Epithelial cell of esophagus (primary cell): ENCODE measurements around the gene PTH1R.

Source experiments
- DNase-seq: peaks from one replicate; pipeline ENCODE4 v3.0.0; 2010; ENCODE audit warnings: low read depth
- H3K4me3 ChIP-seq: 2 replicates; pipeline ENCODE4 v1.5.1; 2011; ENCODE audit warnings: mild to moderate bottlenecking, low read length, control low read depth
- TF ChIP-seq, protein P1 (sequence below): IDR thresholded peaks from 2 replicates; pipeline ENCODE4 v1.5.1; 2011; ENCODE audit warnings: low read depth, mild to moderate bottlenecking, low read length, control low read depth, inconsistent platforms; ENCODE audit not compliant: insufficient read depth; ENCODE audit errors: missing control alignments

The PTH1R gene

DNA sequence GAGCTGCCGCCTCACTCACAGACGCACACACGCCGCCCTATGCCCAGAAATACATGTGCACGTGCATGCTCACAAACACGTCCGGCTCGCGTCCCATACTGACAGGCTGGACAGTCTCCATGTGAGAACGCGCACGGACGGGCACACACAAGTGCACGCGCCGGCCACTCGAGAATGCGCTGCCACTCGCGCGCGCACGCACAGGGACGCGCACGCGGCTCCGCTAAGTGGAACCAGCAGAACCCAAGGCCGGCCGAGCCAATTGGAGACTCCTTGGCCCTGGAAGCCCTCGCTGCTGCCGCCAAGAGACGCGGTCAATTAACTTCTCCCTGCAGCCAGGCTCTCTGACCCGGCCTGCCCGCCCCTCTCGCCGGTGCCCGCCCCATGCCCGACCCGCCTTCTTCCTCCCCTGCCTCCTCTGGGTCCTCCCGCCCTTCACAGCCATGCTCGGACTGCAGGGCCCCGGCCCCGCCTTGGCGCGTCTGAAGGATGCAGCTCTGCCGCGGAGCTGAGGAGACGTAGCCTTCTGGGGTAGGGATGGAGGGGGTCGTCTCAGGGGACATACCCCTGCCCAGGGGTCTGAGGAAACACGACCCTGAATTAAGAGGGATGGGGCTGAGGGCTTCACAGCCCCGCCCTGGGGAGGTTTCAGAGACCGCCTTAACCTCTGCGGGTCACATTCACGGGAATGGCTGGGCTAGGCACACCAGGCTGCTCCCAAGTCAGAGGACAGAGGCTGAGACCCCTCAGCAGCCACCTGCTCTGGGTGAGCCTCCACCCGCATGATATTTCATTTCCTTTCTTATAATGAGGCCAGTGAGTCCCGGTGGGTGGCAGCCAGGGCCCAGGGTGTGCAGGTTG is 15.0 kb downstream of the PTH1R start:
- TF ChIP-seq, protein P1, sequence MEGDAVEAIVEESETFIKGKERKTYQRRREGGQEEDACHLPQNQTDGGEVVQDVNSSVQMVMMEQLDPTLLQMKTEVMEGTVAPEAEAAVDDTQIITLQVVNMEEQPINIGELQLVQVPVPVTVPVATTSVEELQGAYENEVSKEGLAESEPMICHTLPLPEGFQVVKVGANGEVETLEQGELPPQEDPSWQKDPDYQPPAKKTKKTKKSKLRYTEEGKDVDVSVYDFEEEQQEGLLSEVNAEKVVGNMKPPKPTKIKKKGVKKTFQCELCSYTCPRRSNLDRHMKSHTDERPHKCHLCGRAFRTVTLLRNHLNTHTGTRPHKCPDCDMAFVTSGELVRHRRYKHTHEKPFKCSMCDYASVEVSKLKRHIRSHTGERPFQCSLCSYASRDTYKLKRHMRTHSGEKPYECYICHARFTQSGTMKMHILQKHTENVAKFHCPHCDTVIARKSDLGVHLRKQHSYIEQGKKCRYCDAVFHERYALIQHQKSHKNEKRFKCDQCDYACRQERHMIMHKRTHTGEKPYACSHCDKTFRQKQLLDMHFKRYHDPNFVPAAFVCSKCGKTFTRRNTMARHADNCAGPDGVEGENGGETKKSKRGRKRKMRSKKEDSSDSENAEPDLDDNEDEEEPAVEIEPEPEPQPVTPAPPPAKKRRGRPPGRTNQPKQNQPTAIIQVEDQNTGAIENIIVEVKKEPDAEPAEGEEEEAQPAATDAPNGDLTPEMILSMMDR = no peak
- peak overlapping the region; percentile 23 for H3K4me3 ChIP-seq
- peak; percentile 46 for DNase-seq

DNA sequence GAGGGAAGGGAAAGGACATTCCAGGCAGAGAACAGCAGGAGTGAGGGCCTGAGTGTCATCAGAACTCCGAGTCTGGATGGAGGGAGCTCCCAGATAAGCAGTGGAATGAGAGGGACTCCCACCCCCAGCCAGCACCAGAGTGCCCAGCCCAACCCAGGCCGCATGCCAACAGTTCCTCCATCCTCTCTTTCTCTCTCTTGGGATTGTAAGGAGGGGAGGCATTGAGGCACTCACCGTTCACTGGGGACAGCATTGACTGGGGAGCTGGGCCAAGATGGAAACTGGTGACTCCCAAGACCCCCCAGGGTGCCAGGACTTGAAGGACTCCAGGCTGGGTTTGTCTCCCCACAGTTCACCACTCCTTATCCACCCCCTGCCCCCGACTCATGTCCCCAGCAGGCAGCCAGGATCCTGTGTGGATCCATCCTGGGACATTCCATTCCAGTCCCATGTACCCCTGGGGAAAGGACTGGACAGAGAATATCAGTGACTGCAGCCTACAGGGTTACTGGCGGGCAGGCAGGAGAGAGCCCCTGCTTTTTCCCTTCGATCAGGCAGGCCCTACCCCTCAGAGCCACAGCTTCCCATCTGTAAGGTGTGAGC is 15.7 kb downstream of the PTH1R start:
- DNase-seq = no peak
- TF ChIP-seq, protein P1 = no peak
- no peak overlapping the region for H3K4me3 ChIP-seq

DNA sequence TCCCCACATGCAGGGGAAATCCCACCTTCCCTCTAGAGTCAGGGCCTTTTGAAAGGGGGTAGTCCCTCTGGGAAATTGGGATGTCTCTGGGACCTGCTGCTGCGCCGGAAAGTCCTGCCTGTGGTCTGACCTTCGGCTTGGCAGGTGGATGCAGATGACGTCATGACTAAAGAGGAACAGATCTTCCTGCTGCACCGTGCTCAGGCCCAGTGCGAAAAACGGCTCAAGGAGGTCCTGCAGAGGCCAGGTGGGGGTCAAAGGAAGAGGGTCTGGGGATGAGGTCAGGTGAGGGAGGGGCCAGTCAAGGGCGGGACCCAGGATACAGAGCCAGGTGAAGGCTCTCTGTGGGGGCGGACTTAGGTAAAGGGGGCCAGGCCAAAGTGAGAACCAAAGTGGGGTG is 16.2 kb downstream of the PTH1R start:
- TF ChIP-seq, protein P1 = no peak
- no peak overlapping the region for H3K4me3 ChIP-seq
- no peak for DNase-seq

DNA sequence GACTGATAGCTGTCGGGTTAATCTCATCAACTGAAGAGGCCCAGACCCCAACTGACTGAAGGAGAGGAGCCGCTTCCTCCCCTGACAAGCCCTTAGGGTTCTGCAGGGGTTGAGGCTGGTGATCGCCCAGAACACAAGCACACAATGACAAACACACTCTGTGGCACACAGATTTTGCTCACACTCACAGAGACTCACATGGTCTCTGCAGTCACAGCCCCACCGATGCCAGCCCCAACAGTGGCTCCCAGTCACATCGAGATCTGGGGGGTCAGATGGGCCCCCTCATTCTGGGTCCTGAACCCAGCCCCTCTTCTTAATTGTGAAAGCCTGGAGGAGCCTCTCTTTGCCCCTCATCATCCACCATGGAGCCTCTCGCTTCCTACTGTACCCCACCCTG is 16.7 kb downstream of the PTH1R start:
- TF ChIP-seq, protein P1 = no peak
- H3K4me3 ChIP-seq = no peak overlapping the region
- no peak for DNase-seq

DNA sequence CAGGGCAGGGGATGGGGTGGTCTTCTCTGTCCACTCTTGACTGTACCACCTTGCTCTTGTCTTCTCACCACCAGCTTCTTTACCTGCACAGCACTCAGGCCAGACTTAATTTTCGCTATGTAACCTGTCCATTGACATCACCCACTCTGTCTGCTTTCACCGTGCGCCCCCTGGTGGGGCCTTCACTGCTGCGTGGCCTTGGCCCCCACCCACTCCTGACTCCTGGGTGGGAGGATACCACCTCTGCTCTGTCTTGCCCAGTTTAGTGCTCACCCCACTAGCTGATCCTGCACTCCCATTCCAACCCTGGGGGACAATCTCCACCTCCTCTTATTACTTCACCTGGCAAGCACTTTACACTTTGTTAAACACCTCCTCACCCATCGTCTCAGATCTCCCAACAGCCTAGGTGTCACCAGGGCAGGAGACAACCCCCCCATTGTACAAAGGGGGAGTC is 17.7 kb downstream of the PTH1R start:
- DNase-seq = peak; percentile 65
- TF ChIP-seq, protein P1 = peak; percentile 87
- no peak overlapping the region for H3K4me3 ChIP-seq

DNA sequence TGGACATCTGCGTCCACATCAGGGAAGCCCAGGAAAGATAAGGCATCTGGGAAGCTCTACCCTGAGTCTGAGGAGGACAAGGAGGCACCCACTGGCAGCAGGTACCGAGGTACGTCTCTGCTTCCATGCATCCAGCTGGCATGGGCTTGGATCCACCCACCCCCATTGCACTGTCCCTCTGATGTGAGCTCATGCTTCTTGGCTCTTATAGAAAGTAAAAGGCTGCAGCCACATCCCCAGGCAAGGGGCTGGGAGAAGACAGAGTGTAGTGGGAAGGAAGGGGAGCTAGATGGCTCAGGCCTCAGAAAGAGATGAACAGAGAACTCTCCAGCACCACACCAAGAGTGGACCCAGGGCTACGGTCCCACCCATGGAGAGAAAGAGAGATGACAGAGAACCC is 18.2 kb downstream of the PTH1R start:
- TF ChIP-seq, protein P1 = no peak
- no peak for DNase-seq
- H3K4me3 ChIP-seq = no peak overlapping the region
